HL-60/S4 treated with phorbol 12-myristate 13-acetate at 8.2 ng/mL for 4 days and 3 days (cell line): ENCODE data around the gene ADAM23.

Experiments used
- in situ Hi-C: fragments of 300-500 bp; cut with MboI; formaldehyde crosslinking; loops from 2 replicates; pipeline ENCODE4 v1.15.0; 2022; ENCODE audit warnings: low sequenced_read_pairs

The ADAM23 gene

GRCh38 chr2:206438196-206438724, 5.1 kb upstream of the ADAM23 start:
- in situ Hi-C loops = no loop called here

GRCh38 chr2:206442474-206442832, 879 bp upstream of the ADAM23 start:
- in situ Hi-C loops = no loop called here

- in situ Hi-C loops = no loop called here
Observed at GRCh38 chr2:206443735-206444527, 599 bp downstream of the ADAM23 start.

- in situ Hi-C loops = no loop called here
Observed at GRCh38 chr2:206445948-206446347, 2.6 kb downstream of the ADAM23 start.

GRCh38 chr2:206452242-206452641, 8.9 kb downstream of the ADAM23 start:
- in situ Hi-C loops = no loop called here

- in situ Hi-C loops = no loop called here
Observed at GRCh38 chr2:206452750-206453149, 9.4 kb downstream of the ADAM23 start.

- in situ Hi-C loops = no loop called here
Observed at GRCh38 chr2:206456078-206456754, 12.9 kb downstream of the ADAM23 start.

- in situ Hi-C loops = no loop called here
Observed at GRCh38 chr2:206457188-206457634, 13.9 kb downstream of the ADAM23 start.

GRCh38 chr2:206462240-206462854, 19.0 kb downstream of the ADAM23 start:
- in situ Hi-C loops = no loop called here

- in situ Hi-C loops = no loop called here
Observed at GRCh38 chr2:206463685-206464084, 20.4 kb downstream of the ADAM23 start.

GRCh38 chr2:206464597-206464996, 21.3 kb downstream of the ADAM23 start:
- in situ Hi-C loops = no loop called here

- in situ Hi-C loops = no loop called here
Observed at GRCh38 chr2:206471524-206472062, 28.3 kb downstream of the ADAM23 start.

- in situ Hi-C loops = no loop called here
Observed at GRCh38 chr2:206472094-206472493, 28.8 kb downstream of the ADAM23 start.

GRCh38 chr2:206474099-206474498, 30.8 kb downstream of the ADAM23 start:
- in situ Hi-C loops = no loop called here

GRCh38 chr2:206477296-206477695, 34.0 kb downstream of the ADAM23 start:
- in situ Hi-C loops = no loop called here

- in situ Hi-C loops = no loop called here
Observed at GRCh38 chr2:206478340-206478739, 35.0 kb downstream of the ADAM23 start.

GRCh38 chr2:206480161-206480560, 36.8 kb downstream of the ADAM23 start:
- in situ Hi-C loops = no loop called here

- in situ Hi-C loops = no loop called here
Observed at GRCh38 chr2:206480620-206481019, 37.3 kb downstream of the ADAM23 start.

- in situ Hi-C loops = no loop called here
Observed at GRCh38 chr2:206481056-206481455, 37.7 kb downstream of the ADAM23 start.

GRCh38 chr2:206482123-206482522, 38.8 kb downstream of the ADAM23 start:
- in situ Hi-C loops = no loop called here

- in situ Hi-C loops = no loop called here
Observed at GRCh38 chr2:206482633-206483032, 39.3 kb downstream of the ADAM23 start.
